GM06990 (cell line): Measurements from ENCODE around the gene ZP2.

Experiments used
- DNase-seq: peaks from one replicate; pipeline ENCODE4 v3.0.0-alpha.2; 2011; ENCODE audit not compliant: insufficient read length; ENCODE audit errors: extremely low read depth
- H3K27me3 ChIP-seq: replicated peaks from 2 replicates; pipeline ENCODE4 v1.6.0; 2011; ENCODE audit warnings: low read length; ENCODE audit not compliant: control insufficient read depth, insufficient read depth
- H3K36me3 ChIP-seq: 2 replicates; pipeline ENCODE4 v1.5.1; 2011; ENCODE audit warnings: low read length; ENCODE audit not compliant: control insufficient read depth, insufficient read depth
- H3K4me3 ChIP-seq: replicated peaks from 2 replicates; pipeline ENCODE4 v1.5.1; 2011; ENCODE audit warnings: low read depth, mild to moderate bottlenecking, control low read depth, low read length
- TF ChIP-seq, protein P1 (sequence below): IDR thresholded peaks from 2 replicates; pipeline ENCODE4 v1.5.1; 2011; ENCODE audit warnings: low read length, control low read depth, mild to moderate bottlenecking, inconsistent platforms; ENCODE audit not compliant: insufficient read depth, poor library complexity, severe bottlenecking

Gene ZP2

DNA sequence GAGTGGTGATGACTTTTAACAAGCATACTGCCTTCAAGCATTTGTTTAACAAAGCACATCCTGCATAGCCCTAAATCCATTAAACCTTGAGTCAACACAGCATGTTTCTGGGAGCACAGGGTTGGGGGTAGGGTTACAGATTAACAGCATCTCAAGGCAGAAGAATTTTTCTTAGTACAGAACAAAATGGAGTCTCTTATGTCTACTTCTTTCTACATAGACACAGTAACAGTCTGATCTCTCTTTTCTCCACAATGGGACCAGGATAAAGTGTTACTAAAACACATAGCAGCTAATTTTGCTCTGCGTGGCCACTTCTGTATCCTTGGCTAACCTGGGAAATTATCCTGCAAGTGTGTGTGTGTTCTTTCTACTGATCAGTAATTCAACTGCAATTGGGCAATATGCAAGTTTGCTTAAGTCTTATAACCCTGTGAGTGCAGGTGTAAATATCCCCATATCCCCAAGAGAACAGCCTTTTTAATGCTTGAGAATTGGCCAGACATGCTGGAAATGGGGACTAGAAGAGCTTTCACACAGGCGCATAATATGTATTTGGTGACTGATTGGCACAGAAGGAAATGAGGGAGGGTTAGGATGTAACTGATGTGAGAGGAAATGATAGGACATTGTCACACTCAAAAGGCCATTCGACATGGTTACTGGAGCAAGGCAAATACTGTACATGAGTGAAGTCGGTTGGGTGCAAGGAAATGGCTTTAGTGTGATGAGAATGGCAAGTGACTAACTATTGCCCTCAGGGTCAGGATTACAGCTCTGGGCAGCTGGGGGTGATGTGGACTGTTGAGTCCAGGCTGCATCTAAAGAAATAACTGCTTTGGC lies 11.3 kb upstream of the ZP2 start:
- no peak for DNase-seq
- Histone ChIP-seq H3K4me3 (no peak overlapping the region), H3K27me3 (no peaks in the 10 kb centered on the region; the same call in 1 of the 2 replicates), H3K36me3 (no peaks in the 10 kb centered on the region)
- TF ChIP-seq, protein P1, sequence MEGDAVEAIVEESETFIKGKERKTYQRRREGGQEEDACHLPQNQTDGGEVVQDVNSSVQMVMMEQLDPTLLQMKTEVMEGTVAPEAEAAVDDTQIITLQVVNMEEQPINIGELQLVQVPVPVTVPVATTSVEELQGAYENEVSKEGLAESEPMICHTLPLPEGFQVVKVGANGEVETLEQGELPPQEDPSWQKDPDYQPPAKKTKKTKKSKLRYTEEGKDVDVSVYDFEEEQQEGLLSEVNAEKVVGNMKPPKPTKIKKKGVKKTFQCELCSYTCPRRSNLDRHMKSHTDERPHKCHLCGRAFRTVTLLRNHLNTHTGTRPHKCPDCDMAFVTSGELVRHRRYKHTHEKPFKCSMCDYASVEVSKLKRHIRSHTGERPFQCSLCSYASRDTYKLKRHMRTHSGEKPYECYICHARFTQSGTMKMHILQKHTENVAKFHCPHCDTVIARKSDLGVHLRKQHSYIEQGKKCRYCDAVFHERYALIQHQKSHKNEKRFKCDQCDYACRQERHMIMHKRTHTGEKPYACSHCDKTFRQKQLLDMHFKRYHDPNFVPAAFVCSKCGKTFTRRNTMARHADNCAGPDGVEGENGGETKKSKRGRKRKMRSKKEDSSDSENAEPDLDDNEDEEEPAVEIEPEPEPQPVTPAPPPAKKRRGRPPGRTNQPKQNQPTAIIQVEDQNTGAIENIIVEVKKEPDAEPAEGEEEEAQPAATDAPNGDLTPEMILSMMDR, result no peak

DNA sequence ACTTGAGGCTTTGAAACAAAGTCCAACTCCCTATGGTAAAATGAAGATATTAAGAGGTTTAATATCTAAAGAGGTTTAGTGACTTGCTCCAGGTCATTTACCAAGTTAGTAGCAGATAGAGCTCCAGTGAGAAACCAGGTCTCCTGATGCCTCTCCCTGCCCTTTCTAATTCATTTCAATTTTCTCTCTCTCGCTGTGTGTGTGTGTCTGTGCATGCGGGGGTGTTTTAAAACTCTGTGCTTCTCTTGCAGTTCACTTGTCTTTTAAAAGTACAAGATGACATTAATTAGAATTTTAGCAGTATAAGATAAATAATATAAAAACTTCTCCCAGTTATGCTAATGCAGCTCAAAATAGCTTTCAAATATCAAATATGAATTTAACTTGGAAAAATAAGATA lies 8.2 kb upstream of the ZP2 start:
- Histone ChIP-seq H3K36me3 (no peaks in the 10 kb centered on the region), H3K27me3 (no peaks in the 10 kb centered on the region; the same call in 1 of the 2 replicates), H3K4me3 (no peak overlapping the region)
- no peak for DNase-seq
- TF ChIP-seq, protein P1, result no peak

DNA sequence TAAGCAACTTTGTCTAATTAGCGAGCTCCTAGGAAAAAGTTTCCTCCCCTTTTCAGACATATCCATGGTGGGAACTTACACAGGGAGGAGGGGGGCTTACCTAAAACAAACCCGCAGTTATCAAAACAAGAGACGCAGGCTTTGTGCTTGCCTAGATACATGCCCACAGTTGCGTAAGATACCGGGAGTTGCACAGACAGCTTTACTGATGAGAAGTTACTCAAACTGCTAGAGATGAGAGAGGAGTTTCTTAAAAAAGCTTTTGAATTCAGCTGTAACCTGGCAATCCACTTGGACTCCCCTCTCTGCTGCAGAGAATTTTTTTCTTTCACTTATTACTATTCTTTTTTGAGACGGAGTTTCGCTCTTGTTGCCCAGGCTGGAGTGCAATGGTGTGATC lies 6.8 kb upstream of the ZP2 start:
- Histone ChIP-seq H3K4me3 (no peak overlapping the region), H3K27me3 (no peaks in the 10 kb centered on the region), H3K36me3 (no peaks in the 10 kb centered on the region)
- DNase-seq, result no peak
- TF ChIP-seq, protein P1, result no peak

DNA sequence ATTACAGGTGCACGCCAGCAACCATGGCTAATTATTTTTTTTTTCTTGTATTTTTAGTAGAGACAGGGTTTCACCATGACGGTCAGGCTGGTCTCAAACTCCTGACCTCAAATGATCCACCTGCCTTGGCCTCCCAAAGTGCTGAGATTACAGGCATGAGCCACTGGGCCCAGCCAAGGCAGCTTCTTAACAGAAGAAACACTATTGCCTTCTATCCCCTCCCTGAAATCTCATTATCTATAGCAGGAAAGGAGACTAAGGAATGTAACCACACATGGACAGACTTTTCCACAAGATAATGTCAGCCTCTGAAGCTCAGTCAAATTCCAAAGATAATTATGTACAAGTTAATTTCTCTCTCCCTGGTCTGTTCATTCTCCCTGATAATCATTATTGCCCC lies 5.7 kb upstream of the ZP2 start:
- Histone ChIP-seq H3K4me3 (no peak overlapping the region), H3K36me3 (no peaks in the 10 kb centered on the region), H3K27me3 (no peaks in the 10 kb centered on the region)
- no peak for DNase-seq
- TF ChIP-seq, protein P1, result no peak

DNA sequence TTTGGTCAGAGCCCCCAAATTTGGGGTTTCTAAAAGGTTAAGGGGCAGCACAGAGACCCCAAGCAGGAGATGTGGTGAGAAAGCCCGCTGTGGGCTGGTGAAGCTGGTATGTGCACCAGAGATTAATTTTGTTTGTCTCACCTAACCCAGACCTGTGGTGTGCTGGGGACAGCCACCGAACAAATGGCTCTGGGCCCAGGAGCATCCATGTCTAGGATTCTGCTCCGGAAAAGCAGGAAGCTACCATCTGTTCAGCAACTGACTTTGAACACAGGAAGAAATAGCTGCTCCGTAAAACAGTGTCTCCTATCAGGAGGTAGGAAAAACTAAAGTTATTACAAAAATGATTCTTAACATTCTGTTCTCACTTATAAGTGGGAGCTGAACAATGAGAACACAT lies 2.7 kb upstream of the ZP2 start:
- TF ChIP-seq, protein P1, result no peak
- Histone ChIP-seq H3K4me3 (no peak overlapping the region), H3K36me3 (no peaks in the 10 kb centered on the region), H3K27me3 (no peaks in the 10 kb centered on the region)
- DNase-seq, result no peak
